HS-5 (cell line): Measurements from ENCODE around the gene RAD51D.
"Not testable (repeated sequence)": the region's sequence is repeated elsewhere in the genome, so short reads cannot be mapped to it uniquely, and the experiment has no call there.

Source experiments
- DNase-seq: peaks from one replicate; pipeline ENCODE4 v3.0.0-alpha.2; 2012; ENCODE audit warnings: low read depth

Gene RAD51D

DNA sequence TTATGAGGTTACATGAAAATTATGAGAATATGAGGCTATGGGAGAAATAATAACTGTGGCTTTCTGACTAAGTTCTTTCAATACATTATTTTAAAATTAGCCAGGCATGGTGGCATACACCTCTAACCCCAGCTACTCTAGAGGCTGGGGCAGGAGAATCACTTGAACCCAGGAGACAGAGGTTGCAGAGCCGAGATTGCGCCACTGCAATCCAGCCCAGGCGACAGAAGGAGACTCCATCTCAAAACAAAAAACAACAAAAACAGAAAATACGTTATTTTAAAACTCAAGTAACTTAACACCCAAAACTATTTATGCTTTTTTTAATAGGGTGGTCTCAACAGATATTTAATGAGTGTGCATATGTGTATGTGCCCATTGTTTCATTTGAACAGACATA, 53.8 kb downstream of the RAD51D start:
- DNase-seq = no peak

DNA sequence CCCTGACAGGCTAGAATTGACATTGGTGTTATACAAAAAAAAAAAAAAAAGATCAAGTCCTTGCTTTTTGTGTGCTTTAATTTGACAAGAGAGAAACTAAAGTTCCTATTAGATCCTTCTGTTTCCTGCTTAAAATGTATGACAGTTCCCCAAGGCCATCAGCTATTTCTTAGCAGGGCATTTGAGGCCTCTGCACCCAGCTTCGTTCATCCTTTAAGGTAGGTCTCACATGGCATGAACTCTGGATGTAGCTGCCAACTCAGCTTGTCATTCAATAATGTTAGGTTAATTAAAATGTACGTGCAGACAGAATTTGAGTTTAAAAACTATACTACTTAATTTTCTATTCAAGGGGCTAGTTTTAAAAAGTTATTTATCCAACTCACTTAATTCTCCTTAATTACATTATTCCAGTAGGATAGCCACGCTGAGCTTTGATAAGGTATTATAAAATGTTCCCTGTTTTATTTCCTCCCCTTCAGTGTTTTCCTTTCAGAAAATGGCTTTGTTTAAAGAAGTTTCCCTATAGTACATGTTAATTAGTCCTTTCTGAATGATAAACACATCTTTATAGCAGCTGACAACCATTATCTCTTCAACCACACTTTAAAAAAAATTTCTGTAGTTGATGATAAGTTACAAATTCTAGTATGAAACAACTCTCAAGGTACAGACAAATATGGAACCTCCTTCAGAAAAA, 55.0 kb downstream of the RAD51D start:
- DNase-seq = no peak

- DNase-seq = peak; percentile 87
Measured at GRCh38 chr17:35063514-35064223, 56.0 kb downstream of the RAD51D start, which contains the start of gene RFFL. TSS of gene RFFL (minus strand) at chr17:35063707. CDS start at chr17:35026553, 37,154 bp downstream.

- no peak for DNase-seq
Measured at GRCh38 chr17:35062308-35062707, 57.4 kb downstream of the RAD51D start.

GRCh38 chr17:35057332-35057915, 62.2 kb downstream of the RAD51D start:
- no peak for DNase-seq

DNA sequence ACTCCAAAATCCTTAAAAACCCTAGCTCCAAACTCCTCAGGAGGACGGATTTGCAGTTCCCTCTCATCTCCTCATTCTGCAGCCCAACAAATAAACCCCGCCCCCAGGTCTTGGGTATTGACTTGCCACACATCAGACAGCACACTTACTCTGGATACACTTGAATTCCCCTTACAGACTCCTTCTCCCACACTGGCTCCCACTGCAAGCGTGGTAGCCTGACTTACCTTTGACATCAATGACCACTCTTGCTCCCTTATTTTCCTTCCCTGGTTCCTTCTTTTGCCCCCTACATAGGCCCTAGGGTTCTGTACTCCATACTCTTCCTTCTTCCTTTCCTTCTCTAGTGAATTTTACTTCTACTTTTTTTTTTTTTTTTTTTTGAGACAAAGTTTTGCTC, 63.6 kb downstream of the RAD51D start:
- DNase-seq = no peak

- DNase-seq = no peak
Measured at GRCh38 chr17:35053204-35053603, 66.5 kb downstream of the RAD51D start.

DNA sequence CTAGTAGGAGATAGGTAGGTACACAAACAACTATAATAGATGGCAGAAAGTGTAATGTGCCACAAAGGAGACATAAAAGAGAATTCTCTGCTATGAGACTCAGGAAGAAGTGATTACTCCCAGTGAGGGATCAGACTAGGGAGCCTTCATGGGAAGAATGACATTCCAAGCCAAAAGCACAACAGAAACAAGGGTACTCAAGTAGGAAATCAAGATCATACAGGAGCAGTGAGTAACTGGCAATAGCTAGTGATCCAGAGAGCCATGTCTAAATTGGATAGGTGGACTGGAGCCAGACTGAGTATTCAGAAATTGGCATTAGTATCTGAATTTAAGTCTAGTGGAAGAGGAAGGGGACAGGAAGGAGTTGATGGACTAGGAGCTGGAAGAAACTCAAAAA, 66.9 kb downstream of the RAD51D start:
- no peak for DNase-seq

DNA sequence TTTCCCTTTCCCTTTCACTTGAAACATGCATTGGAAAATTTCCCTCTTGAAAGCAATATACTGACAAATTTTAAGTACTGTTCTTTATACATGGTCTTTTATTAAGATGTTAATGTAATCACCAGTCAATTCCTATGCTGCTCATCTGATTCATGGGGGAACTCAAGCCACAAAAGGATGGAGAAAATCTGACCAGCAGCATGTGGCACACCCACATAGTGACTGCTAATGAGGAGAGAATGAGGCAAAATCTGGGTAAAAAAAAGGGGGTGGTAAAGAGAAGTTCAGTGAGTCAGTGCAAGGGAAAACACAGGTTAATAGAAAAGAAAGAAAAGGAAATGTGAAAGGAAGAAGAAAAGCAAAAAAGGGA, 67.4 kb downstream of the RAD51D start:
- no peak for DNase-seq

- DNase-seq = no peak
Measured at GRCh38 chr17:35051579-35052240, 68.0 kb downstream of the RAD51D start.

- no peak for DNase-seq
Measured at GRCh38 chr17:35051183-35051578, 68.5 kb downstream of the RAD51D start.

DNA sequence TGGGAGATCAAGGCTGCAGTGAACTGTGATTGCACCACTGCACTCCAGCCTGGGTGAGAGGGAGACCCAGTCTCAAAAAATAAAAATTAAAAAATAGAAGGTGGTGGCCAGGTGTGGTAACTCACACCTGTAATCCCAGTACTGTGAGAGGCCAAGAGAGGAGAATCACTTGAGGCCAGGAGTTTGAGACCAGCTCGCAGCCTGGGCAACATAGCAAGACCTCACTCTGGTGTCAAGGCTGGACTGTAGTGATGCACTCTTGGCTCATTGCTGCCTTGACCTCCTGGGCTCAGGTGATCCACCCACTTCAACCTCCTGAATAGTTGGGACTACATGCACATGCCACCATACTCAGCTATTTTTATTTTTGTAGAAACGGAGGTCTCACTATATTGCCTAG, 69.5 kb downstream of the RAD51D start:
- DNase-seq = no peak

GRCh38 chr17:35048685-35049379, 70.8 kb downstream of the RAD51D start:
- DNase-seq = no peak

- no peak for DNase-seq
Measured at GRCh38 chr17:35046740-35047283, 72.8 kb downstream of the RAD51D start.

DNA sequence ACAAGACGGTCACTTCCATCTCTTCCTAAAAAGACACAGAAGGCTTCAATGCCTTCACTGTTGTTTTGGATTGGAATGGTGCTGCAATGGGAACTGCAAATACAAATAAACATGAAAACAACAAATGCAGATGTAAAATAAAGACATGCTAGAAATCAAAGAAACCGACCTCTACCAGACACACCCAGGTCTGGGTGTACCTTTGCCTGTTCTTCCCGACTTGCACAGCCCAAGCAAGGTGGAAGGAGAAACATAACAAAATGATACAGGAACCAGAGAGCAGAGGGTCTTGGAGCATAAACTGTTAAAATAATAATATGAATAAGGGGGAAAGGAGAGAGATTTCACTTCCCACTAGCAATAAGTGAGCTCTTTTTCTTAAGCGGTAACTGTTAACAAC, 73.4 kb downstream of the RAD51D start:
- DNase-seq = no peak

- DNase-seq = not testable (repeated sequence)
Measured at GRCh38 chr17:35045458-35045979, 74.1 kb downstream of the RAD51D start.

GRCh38 chr17:35044181-35044580, 75.5 kb downstream of the RAD51D start:
- DNase-seq = no peak
